Activated naive CD4-positive, alpha-beta T cell treated with anti-CD3 and anti-CD28 coated beads, Interleukin-2, amount 50 U/mL, for 24 hours (primary cell): ENCODE measurements around the gene CENPX.
A peak's percentile ranks its signal among the peaks of the same experiment; 100 is the strongest.
"Not testable (repeated sequence)": the region's sequence is repeated elsewhere in the genome, so short reads cannot be mapped to it uniquely, and the experiment has no call there.

ENCODE experiments used
- H3K27ac Mint-ChIP-seq: one replicate; pipeline ENCODE4 v1.8.0; 2021; ENCODE audit warnings: mild to moderate bottlenecking, mixed read lengths
- H3K27me3 Mint-ChIP-seq: one replicate; pipeline ENCODE4 v1.8.0; 2021; ENCODE audit warnings: mixed read lengths
- H3K36me3 Mint-ChIP-seq: one replicate; pipeline ENCODE4 v1.8.0; 2021; ENCODE audit warnings: mixed read lengths
- H3K4me1 Mint-ChIP-seq: one replicate; pipeline ENCODE4 v1.8.0; 2021; ENCODE audit warnings: mixed read lengths
- H3K4me3 Mint-ChIP-seq: one replicate; pipeline ENCODE4 v1.8.0; 2021; ENCODE audit warnings: mild to moderate bottlenecking, mixed read lengths
- H3K9me3 Mint-ChIP-seq: one replicate; pipeline ENCODE4 v1.8.0; 2021; ENCODE audit warnings: mixed read lengths

Gene CENPX

DNA sequence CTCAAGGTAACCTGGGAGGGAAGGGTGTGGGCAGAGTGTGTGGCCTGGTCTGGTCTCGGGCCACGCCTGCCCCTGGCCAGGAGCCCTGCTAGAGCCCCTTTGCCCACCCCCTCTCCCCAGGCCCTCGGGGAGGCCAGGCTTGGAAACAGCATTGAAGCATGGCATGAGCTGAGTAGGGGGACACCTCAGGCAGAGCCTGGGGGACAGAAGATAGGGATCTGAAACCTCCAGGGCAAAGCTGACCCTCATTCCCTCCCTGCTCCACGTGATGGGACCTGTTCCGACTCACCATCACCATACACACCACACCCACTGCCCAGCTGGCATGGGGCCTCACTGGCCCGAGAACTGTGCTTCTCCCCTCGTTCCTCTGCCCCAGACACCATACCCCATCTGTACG is 26.4 kb upstream of the CENPX start:
- Mint-ChIP-seq H3K9me3 (no peaks in the 10 kb centered on the region), H3K36me3 (no peaks in the 10 kb centered on the region), H3K27me3 (no peaks in the 10 kb centered on the region), H3K4me3 (no peak overlapping the region), H3K4me1 (peaks cover 14% of the 10 kb centered on the region), H3K27ac (no peak overlapping the region)

DNA sequence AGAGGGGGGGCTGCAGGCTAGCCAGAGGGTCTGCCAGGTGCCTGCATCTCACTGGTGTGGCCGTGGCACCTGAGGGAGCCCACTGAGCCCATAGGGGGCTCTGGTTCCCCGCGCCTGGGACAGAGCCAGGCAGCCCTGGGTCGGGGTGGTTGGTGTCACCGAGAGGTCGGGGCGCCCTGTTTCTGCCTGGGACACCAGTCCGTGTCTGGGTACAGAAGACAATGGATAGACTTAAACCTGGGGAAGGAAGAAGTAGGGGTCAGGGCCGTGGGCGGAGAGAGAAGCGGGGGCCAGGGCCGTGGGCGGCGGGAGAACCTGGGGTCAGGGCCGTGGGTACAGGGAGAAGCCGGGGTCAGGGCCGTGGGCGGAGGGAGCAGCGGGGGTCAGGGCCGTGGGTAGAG is 25.9 kb upstream of the CENPX start:
- Mint-ChIP-seq H3K27me3 (no peaks in the 10 kb centered on the region), H3K36me3 (no peaks in the 10 kb centered on the region), H3K27ac (peak overlapping the region; percentile 51), H3K4me3 (no peak overlapping the region), H3K9me3 (no peaks in the 10 kb centered on the region), H3K4me1 (peaks cover 14% of the 10 kb centered on the region)

DNA sequence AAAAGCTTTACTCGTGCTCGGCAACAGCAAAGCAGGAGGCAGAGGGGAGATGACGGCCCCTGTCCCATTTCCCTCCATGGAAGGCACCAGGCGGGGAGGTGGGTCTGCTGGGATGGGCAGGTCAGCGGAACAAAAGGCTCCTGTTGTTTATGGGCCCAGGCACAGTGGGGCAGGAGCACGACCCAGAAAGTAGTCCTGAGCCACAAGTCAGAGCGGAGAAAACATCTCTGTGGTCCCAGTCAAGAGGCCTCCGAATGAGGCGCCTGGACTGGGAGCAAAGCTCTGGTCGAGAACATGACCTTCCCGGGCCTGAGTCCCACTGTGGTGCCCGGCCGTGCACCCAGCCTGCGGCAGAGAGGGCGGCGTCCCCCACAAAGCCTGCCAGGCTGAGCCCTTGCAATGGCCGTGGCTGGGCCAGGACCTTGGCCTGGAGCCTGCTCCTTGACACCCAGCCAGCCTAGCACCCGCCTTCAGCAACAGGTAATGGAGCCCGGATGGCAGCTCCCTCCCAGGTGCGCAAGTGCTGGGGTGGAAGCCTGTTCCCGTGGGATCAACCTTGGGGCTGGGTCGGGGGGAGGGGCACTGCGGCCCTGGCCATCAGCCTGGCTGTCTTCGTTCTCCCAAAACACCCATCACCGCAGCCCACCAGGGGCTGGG is 25.4 kb upstream of the CENPX start:
- no peak overlapping the region for H3K27ac Mint-ChIP-seq
- no peak overlapping the region for H3K4me3 Mint-ChIP-seq
- no peaks in the 10 kb centered on the region for H3K36me3 Mint-ChIP-seq
- no peaks in the 10 kb centered on the region for H3K27me3 Mint-ChIP-seq
- peaks cover 10% of the 10 kb centered on the region for H3K4me1 Mint-ChIP-seq
- H3K9me3 Mint-ChIP-seq = no peaks in the 10 kb centered on the region

DNA sequence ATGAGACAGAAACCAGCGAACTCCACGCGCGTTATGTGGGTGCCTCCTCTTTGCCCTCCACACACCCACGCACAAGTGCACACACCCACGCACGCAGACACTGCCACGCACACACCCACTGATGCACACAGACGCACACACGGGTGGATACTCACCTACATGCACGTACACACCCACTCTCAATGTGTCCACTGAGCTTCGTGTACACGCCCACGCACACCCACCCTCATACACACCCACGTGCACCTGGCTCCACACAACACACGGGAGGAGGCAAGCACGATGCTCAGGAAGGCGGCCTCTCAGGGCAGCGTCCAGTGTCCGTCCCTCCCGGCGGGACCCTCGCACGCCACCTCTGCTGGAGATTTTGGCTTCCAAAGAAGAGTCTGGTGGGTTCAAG is 24.7 kb upstream of the CENPX start:
- H3K4me3 Mint-ChIP-seq = no peak overlapping the region
- H3K9me3 Mint-ChIP-seq = no peaks in the 10 kb centered on the region
- no peaks in the 10 kb centered on the region for H3K36me3 Mint-ChIP-seq
- no peak overlapping the region for H3K27ac Mint-ChIP-seq
- peaks cover 10% of the 10 kb centered on the region for H3K4me1 Mint-ChIP-seq
- no peaks in the 10 kb centered on the region for H3K27me3 Mint-ChIP-seq

DNA sequence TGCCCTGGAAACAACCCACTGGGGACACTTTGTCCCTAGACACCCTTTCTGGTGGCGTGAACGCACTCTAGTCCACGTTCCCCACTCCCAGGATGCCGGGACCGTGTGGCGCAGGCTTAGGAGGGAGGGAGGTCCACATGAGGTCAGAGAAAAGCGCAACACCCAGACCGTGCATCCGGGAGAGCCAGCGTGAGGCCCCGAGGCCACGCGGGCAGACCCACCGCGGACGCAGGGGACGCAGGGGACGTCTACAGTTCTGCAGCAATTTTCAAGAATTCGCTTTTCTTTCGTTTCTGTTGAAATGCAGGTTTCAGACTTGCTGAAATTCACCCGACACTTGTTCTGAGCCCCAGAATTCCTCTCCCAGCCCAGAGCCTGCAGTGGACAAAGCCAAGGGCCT is 24.2 kb upstream of the CENPX start:
- Mint-ChIP-seq H3K4me3 (no peak overlapping the region), H3K9me3 (no peaks in the 10 kb centered on the region), H3K4me1 (peaks cover 10% of the 10 kb centered on the region), H3K27me3 (no peaks in the 10 kb centered on the region), H3K36me3 (no peaks in the 10 kb centered on the region), H3K27ac (no peak overlapping the region)

DNA sequence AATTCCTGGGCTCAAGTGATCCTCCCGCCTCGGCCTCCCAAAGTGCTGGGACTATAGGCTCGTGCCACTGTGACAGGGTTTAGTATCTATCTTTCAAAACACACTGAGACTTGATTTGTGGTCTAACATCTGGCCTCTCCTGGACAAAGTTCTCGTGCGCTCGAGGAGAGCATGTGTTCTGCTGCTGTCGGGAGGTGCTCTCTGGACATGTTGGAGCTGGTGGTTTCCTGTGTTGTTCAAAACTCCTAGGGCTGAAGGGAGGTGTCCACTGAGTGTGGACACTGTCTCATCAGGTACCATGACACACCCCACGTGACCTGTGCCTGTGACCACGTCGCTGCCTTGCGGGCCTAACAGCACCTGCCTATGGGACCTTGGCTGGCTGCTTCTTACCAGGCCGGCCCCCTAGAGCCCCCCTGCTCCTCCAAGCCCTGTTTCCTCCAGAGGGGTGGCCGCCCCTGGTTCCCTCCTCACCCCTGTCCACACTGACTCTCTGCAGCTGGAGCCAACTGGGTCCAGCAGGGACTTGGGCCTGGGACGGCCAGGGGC is 23.3 kb upstream of the CENPX start:
- Mint-ChIP-seq H3K27ac (no peak overlapping the region), H3K9me3 (no peaks in the 10 kb centered on the region), H3K4me3 (no peak overlapping the region), H3K27me3 (no peaks in the 10 kb centered on the region), H3K36me3 (no peaks in the 10 kb centered on the region), H3K4me1 (peaks cover 10% of the 10 kb centered on the region)

DNA sequence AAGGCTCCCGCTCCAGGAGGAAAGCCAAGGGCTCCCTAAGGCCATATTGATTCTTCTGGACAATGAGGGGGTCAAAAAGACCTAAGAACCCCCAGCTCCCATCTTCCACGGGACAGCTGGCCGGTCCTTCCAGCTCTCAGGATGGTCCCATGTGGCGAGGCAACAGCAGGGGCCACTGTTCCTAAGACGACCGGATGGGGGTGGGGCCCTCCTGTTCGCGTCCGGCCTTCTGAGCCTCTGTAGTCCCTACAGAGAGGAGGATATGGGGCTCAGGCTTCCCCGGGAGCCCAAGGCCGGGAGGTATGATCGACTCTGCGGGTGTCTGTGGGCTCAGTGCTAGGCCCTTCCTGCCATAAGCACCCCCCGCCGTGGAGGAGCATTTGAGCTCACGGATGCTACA is 20.8 kb upstream of the CENPX start:
- H3K27me3 Mint-ChIP-seq = no peaks in the 10 kb centered on the region
- no peaks in the 10 kb centered on the region for H3K36me3 Mint-ChIP-seq
- no peak overlapping the region for H3K27ac Mint-ChIP-seq
- H3K4me1 Mint-ChIP-seq = peaks cover 8% of the 10 kb centered on the region
- no peaks in the 10 kb centered on the region for H3K9me3 Mint-ChIP-seq
- no peak overlapping the region for H3K4me3 Mint-ChIP-seq

DNA sequence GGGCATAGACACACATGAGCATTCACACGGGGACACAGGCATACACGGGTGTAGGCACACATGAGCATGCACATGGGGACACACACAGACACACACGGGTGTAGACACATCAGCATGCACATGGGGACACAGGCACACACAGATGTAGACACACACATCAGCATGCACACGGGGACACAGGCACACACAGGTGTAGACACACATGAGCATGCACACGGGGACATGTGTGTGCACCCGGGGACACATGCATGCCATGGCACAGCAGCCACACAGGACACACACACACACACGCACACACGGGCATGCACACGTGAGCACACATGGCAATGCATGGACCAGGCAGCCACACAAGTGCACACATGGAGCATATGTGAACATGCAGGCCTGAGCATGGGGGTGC is 20.0 kb upstream of the CENPX start:
- Mint-ChIP-seq H3K27me3 (no peaks in the 10 kb centered on the region), H3K36me3 (no peaks in the 10 kb centered on the region), H3K4me3 (no peak overlapping the region), H3K9me3 (no peaks in the 10 kb centered on the region), H3K27ac (no peak overlapping the region), H3K4me1 (peaks cover 13% of the 10 kb centered on the region)

DNA sequence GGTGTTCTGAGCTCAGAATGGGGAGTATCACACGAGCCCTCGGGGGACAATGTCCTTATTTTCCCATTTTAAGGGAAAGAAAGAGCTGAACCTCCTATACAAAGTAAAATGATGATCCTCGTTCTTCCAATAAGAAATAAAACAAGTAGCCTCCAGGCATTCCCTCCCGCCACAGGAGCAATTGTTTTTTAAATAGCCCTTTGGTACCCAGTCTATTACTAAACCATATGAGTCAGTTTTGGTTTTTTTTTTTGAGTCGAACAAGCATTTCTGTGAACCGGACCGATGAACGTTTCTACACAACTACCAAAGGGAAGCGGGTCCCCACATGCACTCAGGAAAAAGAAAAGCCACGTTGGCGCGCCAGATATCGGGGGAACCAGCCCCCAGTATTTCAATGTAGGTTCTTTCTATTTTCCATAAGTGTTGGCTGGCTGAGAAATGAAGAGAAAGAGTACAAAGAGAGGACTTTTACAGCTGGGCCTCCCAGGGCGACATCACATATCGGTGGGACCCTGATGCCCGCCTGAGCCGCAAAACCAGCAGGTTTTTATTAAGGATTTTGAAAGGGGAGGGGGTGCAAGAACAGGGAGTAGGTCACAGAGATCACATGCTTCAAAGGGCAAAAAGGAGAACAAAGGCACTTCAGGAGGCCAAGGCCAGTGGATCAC is 18.6 kb upstream of the CENPX start:
- Mint-ChIP-seq H3K27me3 (no peaks in the 10 kb centered on the region), H3K27ac (no peak overlapping the region), H3K36me3 (no peaks in the 10 kb centered on the region), H3K4me1 (peaks cover 14% of the 10 kb centered on the region), H3K4me3 (no peak overlapping the region), H3K9me3 (no peaks in the 10 kb centered on the region)

DNA sequence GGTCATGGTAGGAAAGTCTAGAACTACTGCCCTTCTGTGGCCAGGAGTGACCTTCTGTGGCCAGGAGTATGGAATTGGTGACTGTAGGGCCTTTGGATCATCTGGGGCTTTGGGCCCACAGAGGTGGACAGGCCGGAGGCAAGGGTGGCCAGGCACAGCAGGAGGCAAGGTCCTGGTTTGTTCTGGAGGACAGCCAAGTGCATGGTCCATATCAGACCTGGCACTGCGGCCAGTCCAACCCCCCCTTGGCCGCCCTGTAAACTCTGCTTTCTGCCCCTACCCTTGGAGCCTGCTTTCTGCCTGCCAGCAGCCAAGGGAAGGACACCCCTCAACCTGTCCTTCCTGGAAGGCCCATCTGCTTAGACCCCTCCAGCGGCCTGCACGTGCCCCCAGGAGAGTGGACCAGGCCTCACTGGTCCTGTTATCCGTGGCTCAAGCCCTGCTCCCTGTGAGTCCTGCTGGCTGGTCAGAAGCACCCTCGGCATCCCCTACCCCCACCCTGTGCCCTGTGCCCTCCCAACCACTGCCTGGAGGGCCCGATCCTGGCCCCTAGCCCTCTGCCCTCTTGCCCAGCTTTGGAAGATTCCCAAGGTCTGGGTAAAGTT is 17.1 kb upstream of the CENPX start:
- no peaks in the 10 kb centered on the region for H3K9me3 Mint-ChIP-seq
- H3K27ac Mint-ChIP-seq = peak overlapping the region; percentile 35
- peaks cover 28% of the 10 kb centered on the region for H3K4me1 Mint-ChIP-seq
- no peaks in the 10 kb centered on the region for H3K36me3 Mint-ChIP-seq
- H3K4me3 Mint-ChIP-seq = no peak overlapping the region
- no peaks in the 10 kb centered on the region for H3K27me3 Mint-ChIP-seq

DNA sequence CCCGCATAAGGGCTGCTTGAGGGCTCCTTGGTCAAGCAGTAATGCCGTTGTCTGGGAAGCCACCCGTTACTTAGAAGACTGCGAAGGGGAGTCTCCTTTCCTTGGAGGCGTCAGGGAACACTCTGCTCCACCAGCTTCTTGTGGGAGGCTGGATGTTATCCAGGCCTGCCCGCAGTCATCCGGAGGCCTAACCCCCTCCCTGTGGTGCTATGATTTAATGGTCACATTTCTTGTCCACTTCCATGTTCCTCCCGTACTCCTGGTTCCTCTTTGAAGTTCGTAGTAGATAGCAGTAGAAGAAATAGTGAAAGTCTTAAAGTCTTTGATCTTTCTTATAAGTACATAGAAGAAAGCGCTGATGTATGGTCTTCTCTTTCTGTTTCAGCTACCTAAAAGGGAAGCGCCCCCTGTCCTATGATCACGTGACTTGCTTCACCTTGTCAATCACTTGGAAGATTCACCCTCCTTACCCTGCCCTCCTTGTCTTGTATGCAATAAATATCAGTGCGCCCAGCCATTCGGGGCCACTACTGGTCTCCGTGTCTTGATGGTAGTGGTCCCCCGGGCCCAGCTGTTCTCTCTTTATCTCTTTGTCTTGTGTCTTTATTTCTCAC is 16.2 kb upstream of the CENPX start:
- Mint-ChIP-seq H3K4me3 (peak overlapping the region; percentile 15), H3K4me1 (peaks cover 28% of the 10 kb centered on the region)
- H3K9me3 Mint-ChIP-seq, H3K36me3 Mint-ChIP-seq, H3K27me3 Mint-ChIP-seq, H3K27ac Mint-ChIP-seq: not testable (repeated sequence)

DNA sequence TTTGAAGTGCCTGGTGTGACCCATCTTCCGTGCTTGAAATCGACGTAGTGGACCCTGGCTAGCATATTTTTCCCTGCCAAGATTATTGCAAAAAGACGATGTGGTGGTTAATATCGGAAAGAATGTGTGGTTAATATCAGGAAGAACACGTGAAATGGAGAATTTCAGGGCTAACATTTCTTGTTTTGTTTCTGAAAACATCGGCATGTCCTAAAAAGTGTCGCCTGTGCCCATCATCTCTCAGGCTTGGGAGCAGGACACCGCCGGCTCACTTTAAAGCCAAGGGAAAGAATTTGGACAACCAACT is 15.2 kb upstream of the CENPX start:
- Mint-ChIP-seq H3K27me3 (no peaks in the 10 kb centered on the region), H3K4me3 (peak overlapping the region; percentile 88), H3K4me1 (peaks cover 28% of the 10 kb centered on the region), H3K36me3 (no peaks in the 10 kb centered on the region), H3K9me3 (no peaks in the 10 kb centered on the region), H3K27ac (peak overlapping the region; percentile 86)

DNA sequence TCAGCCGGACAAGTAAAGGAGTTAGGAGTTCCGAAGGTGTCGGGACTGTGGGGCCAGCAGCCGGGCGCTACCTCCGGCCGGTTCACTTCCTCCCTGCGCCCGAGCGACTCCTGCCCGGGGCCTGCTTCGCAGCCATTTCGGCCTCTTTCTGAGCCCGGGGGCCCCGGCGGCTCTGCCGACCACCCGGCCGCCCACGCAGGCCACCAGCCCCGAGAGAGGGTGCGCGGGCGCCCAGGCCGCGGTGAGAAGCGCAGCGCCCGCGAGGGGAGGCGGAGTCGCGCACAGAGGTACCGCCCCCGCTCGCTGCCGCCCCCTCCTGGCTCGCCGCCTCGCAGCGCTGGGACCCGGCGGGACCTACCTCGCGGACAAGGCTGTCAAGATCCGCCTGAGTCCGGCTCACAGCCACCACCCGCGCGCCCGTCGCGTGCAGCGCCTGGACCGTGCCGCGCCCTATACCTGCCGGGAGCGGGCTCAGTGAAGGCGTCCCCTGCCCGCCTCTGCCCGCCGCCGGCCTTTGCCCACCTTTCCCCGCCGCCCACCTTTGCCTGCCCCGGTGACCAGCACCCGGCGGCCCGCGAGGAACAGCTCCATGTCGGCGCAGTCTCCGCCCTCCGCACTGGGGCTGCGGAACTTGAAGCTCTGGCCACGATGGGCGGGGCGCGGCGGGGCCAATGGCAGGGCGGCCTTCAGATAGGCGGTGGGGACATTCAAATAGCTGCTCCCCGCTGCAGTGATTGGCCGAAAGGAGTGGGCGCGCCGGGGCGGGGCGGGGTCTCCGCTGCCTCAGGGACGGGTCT is 14.6 kb upstream of the CENPX start, which contains the start of gene DCXR:
TSS of gene DCXR (minus strand) at position 606 of the 797 bp plus-strand sequence. CDS start at position 591, 15 bp downstream.
- peaks cover 28% of the 10 kb centered on the region for H3K4me1 Mint-ChIP-seq
- H3K27ac Mint-ChIP-seq = peak within 1 kb of the TSS; percentile 86
- H3K9me3 Mint-ChIP-seq = no peaks in the 10 kb centered on the region
- H3K36me3 Mint-ChIP-seq = no peaks in the 10 kb centered on the region
- no peaks in the 10 kb centered on the region for H3K27me3 Mint-ChIP-seq
- H3K4me3 Mint-ChIP-seq = peak within 1 kb of the TSS; percentile 88

DNA sequence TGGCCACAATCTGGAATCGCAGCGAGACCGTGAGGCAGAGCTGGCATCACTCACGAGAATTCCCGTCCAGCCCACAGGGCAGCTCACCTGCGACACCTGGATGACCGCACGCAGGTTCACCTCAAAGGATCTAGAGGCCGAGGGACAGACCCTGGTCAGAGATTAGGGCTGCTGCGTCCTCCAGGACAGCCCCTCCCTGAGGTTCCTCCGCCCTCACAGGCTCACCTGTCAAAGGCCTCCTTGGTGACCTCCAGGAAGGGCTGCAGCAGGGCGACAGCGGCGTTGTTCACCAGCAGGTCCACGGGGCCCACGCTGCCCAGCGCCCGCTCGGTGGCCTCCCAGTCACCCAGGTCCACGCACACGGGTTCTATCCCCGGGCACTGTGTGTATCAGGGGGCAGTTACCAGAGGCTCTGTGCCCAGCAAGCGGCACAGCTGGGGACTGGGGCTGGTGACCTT is 14.0 kb upstream of the CENPX start:
- H3K27ac Mint-ChIP-seq = no peak overlapping the region
- H3K4me3 Mint-ChIP-seq = peak overlapping the region; percentile 70
- no peaks in the 10 kb centered on the region for H3K27me3 Mint-ChIP-seq
- no peaks in the 10 kb centered on the region for H3K9me3 Mint-ChIP-seq
- H3K36me3 Mint-ChIP-seq = no peaks in the 10 kb centered on the region
- peaks cover 28% of the 10 kb centered on the region for H3K4me1 Mint-ChIP-seq

DNA sequence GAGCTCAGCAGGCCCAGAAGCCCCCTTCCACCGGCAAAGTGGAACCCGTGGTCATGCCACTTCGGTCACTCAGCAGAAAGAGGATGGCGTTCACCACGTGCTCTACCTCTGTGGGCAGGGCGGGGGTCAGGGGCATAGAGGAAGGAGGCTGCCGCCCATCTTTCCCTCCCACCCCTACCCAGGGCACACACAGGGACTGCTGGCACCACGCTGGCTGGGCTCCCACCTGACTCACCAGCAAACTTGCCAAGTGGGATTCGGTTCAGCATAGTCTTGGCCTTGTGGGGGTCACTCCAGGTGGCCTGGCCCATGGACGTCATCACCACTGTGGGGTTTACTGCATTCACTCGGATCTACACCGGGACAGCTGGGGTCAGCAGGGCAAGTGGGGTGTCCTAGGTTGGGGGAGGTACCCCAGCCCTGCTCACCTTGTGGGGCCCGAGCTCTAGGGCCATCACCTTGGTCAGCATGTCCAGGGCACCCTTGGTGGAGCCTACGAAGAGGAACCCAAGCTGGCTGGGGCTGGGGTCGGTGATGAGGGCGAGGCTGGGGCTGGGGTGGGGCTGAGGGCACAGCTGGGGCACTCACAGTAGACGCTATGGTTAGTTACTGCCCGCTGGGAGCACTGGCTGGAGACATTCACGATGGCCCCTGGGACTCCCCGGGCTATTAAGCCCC is 13.4 kb upstream of the CENPX start:
- Mint-ChIP-seq H3K36me3 (no peaks in the 10 kb centered on the region), H3K27ac (no peak overlapping the region), H3K4me3 (peak overlapping the region; percentile 70), H3K9me3 (no peaks in the 10 kb centered on the region), H3K27me3 (no peaks in the 10 kb centered on the region), H3K4me1 (peaks cover 28% of the 10 kb centered on the region)
